Mesendoderm (in vitro differentiated cells): ENCODE results near the gene TNIK.

ENCODE experiments used
- DNase-seq: peaks from one replicate; pipeline ENCODE4 v3.0.0; 2013
- H2AK5ac ChIP-seq: 2 replicates; pipeline ENCODE4 v1.6.1; 2013; ENCODE audit warnings: low read length, inconsistent platforms
- H2BK120ac ChIP-seq: 2 replicates; pipeline ENCODE4 v1.6.1; 2013; ENCODE audit warnings: low read depth, mild to moderate bottlenecking, low read length, moderate library complexity, mixed read lengths
- H2BK15ac ChIP-seq: replicated peaks from 2 replicates; pipeline ENCODE4 v1.6.1; 2013; ENCODE audit warnings: low read depth, mild to moderate bottlenecking, moderate library complexity
- H2BK5ac ChIP-seq: 2 replicates; pipeline ENCODE4 v1.6.1; 2013; ENCODE audit warnings: low read length, inconsistent platforms
- H3K18ac ChIP-seq: 2 replicates; pipeline ENCODE4 v1.6.1; 2013; ENCODE audit warnings: mild to moderate bottlenecking, low read length, mixed read lengths
- H3K23ac ChIP-seq: one replicate; pipeline ENCODE4 v1.6.1; 2013; ENCODE audit warnings: low read length
- H3K27ac ChIP-seq: 2 replicates; pipeline ENCODE4 v1.5.1; 2013; ENCODE audit warnings: low read depth, mild to moderate bottlenecking, inconsistent platforms, low read length, moderate library complexity
- H3K27me3 ChIP-seq: 2 replicates; pipeline ENCODE4 v1.6.1; 2013; ENCODE audit warnings: low read length, control low read depth, mild to moderate bottlenecking, inconsistent platforms; ENCODE audit not compliant: insufficient read depth, poor library complexity
- H3K36me3 ChIP-seq: 2 replicates; pipeline ENCODE4 v1.6.1; 2013; ENCODE audit warnings: low read length, inconsistent platforms; ENCODE audit not compliant: control insufficient read depth, insufficient read depth
- H3K4ac ChIP-seq: one replicate; pipeline ENCODE4 v1.6.1; 2013; ENCODE audit warnings: low read depth, mild to moderate bottlenecking, low read length, moderate library complexity
- H3K4me1 ChIP-seq: 2 replicates; pipeline ENCODE4 v1.6.1; 2013; ENCODE audit warnings: low read depth, low read length, inconsistent platforms; ENCODE audit not compliant: control insufficient read depth
- H3K4me2 ChIP-seq: 2 replicates; pipeline ENCODE4 v1.6.1; 2013; ENCODE audit warnings: low read length
- H3K4me3 ChIP-seq: 2 replicates; pipeline ENCODE4 v1.5.1; 2013; ENCODE audit warnings: mild to moderate bottlenecking, low read length
- H3K56ac ChIP-seq: one replicate; pipeline ENCODE4 v1.6.1; 2013; ENCODE audit warnings: low read length
- H3K79me1 ChIP-seq: 2 replicates; pipeline ENCODE4 v1.6.1; 2013; ENCODE audit warnings: low read length, inconsistent platforms
- H3K79me2 ChIP-seq: 2 replicates; pipeline ENCODE4 v1.6.1; 2013; ENCODE audit warnings: mild to moderate bottlenecking, low read length; ENCODE audit not compliant: control insufficient read depth, insufficient read depth
- H3K9ac ChIP-seq: 2 replicates; pipeline ENCODE4 v1.6.1; 2013; ENCODE audit warnings: low read length, inconsistent platforms
- H4K5ac ChIP-seq: one replicate; pipeline ENCODE4 v1.6.1; 2013; ENCODE audit warnings: low read length
- H4K8ac ChIP-seq: one replicate; pipeline ENCODE4 v1.6.1; 2013; ENCODE audit warnings: low read depth, mild to moderate bottlenecking, control low read depth, low read length, moderate library complexity
- WGBS: extraction: QIAGEN DNeasy Blood & Tissue Kit; methylation state at CpG from one replicate; pipeline ENCODE4 v1.1.7; 2013; ENCODE audit warnings: low lambda C conversion rate, missing lambda C conversion rate; ENCODE audit not compliant: insufficient coverage; ENCODE audit errors: extremely low coverage; 5-methylcytosine and 5-hydroxymethylcytosine counted together

The TNIK gene

DNA sequence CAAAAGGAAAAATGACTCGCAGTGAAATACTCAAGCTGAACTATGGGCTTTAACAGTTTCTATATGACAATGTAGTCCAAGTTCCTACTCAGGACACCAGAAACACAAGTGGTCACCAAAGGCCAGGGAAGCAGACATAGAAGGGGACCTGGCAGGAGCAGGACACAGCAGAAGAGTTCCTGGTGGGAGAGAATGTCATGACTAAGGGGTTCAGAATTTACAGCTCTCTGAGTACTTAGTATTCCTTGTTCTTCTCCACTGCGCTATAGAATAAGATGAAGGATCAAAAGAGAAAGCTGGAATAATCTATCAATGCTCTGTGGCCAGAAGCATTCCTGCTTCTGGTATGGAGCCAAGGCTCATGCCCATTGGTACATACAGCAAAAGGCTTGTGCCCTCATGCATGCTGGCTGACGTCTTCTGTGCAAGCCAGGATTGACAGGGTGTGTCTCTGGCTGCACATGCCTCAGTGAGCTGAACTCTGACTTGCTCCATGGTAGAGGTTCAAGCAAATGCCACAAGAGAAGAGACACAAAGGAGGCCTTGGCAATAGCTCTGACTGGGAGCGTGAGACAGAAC, 305.0 kb downstream of the TNIK start:
- H2AK5ac ChIP-seq, result peak overlapping the region; percentile 66
- peak overlapping the region; percentile 63 for H3K56ac ChIP-seq
- no peak overlapping the region for H4K5ac ChIP-seq
- peaks cover 6% of the 10 kb centered on the region for H3K4me1 ChIP-seq
- no peaks in the 10 kb centered on the region for H3K36me3 ChIP-seq
- no CpG with 5 or more reads among the region's 4 CpGs for WGBS
- no peak overlapping the region for H3K23ac ChIP-seq
- H3K18ac ChIP-seq, result no peak overlapping the region
- peak overlapping the region; percentile 49 for H2BK120ac ChIP-seq
- no peaks in the 10 kb centered on the region for H3K27me3 ChIP-seq
- no peaks in the 10 kb centered on the region for H3K79me2 ChIP-seq
- H3K4me2 ChIP-seq, result no peak overlapping the region
- H3K4me3 ChIP-seq, result no peak overlapping the region
- H3K27ac ChIP-seq, result peak overlapping the region; percentile 18
- no peaks in the 10 kb centered on the region for H3K79me1 ChIP-seq
- H2BK15ac ChIP-seq, result no peak overlapping the region
- no peak overlapping the region for H3K9ac ChIP-seq
- H4K8ac ChIP-seq, result no peak overlapping the region
- H3K4ac ChIP-seq, result no peak overlapping the region
- peak overlapping the region; percentile 73 for H2BK5ac ChIP-seq
- no peak for DNase-seq

DNA sequence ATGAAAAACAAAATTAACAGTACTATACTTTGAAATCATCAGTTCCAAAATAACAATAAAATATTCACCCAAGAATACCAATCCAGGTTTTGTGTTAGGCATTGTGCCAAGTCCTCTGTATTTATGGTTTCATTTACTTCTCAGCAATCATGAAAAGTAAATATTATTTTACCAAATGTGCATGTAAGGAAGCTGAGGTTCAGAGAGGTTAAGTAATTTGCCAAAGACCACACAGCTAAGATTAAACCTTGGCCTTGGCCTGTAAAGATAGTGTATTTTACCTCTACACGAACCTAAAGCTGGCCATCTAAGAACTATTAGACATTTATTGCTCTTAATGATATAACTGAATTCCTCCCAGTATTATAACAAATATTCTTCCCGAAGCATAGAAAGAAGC, 309.3 kb downstream of the TNIK start:
- no peak overlapping the region for H4K8ac ChIP-seq
- no CpG with 5 or more reads among the region's 2 CpGs for WGBS

DNA sequence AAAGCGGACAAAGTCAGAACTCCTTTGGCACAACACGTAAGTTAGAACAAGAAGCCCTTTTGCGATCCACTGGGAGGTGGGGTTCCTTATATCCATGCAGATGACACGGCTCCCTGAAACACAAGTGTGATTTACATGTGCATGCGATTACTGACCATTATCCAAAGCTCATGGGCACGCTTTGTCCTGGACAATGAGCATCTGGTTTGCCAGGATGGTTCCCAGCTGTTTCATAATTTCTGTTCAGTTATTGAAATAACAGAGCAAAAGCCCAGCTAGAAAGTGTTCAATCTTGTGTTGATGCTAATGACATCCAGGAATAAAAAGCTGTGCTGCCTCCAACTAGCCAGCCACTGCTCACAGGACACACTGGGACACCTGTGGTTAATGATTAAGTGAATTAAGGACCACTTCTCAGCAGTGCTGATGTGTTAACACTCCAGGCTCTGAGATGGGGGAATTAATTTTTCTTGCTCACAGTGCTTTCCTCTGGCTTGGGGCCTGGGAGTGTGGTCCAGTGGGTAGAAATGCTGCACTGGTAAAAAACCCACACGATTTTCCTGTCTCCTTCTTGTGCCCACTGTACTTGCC, 310.6 kb downstream of the TNIK start:
- Histone ChIP-seq H3K79me2 (no peaks in the 10 kb centered on the region), H3K23ac (no peak overlapping the region), H4K8ac (no peak overlapping the region), H3K18ac (no peak overlapping the region), H2BK15ac (no peak overlapping the region), H4K5ac (no peak overlapping the region), H3K4me2 (no peak overlapping the region), H3K36me3 (no peaks in the 10 kb centered on the region), H2BK5ac (no peak overlapping the region), H3K56ac (no peak overlapping the region), H3K27me3 (no peaks in the 10 kb centered on the region), H3K4me1 (no peaks in the 10 kb centered on the region), H2AK5ac (no peak overlapping the region), H3K9ac (no peak overlapping the region), H3K4ac (no peak overlapping the region), H3K27ac (no peak overlapping the region), H2BK120ac (no peak overlapping the region), H3K79me1 (no peaks in the 10 kb centered on the region), H3K4me3 (no peak overlapping the region)
- no CpG with 5 or more reads among the region's 7 CpGs for WGBS
- DNase-seq, result no peak

More for the DNA sequence above, 309.3 kb downstream of the TNIK start:
- peaks cover 4% of the 10 kb centered on the region for H3K4me1 ChIP-seq
- H3K79me1 ChIP-seq, result no peaks in the 10 kb centered on the region
- H3K27ac ChIP-seq, result no peak overlapping the region
- H3K56ac ChIP-seq, result no peak overlapping the region
- H4K5ac ChIP-seq, result no peak overlapping the region
- H2BK120ac ChIP-seq, result no peak overlapping the region
- no peak overlapping the region for H3K23ac ChIP-seq
- H3K9ac ChIP-seq, result no peak overlapping the region
- H2AK5ac ChIP-seq, result no peak overlapping the region
- H2BK5ac ChIP-seq, result no peak overlapping the region
- no peaks in the 10 kb centered on the region for H3K79me2 ChIP-seq
- no peak overlapping the region for H3K4me3 ChIP-seq
- H3K4me2 ChIP-seq, result no peak overlapping the region
- H3K18ac ChIP-seq, result no peak overlapping the region
- DNase-seq, result no peak
- no peak overlapping the region for H3K4ac ChIP-seq
- no peak overlapping the region for H2BK15ac ChIP-seq
- H3K27me3 ChIP-seq, result no peaks in the 10 kb centered on the region
- H3K36me3 ChIP-seq, result no peaks in the 10 kb centered on the region

DNA sequence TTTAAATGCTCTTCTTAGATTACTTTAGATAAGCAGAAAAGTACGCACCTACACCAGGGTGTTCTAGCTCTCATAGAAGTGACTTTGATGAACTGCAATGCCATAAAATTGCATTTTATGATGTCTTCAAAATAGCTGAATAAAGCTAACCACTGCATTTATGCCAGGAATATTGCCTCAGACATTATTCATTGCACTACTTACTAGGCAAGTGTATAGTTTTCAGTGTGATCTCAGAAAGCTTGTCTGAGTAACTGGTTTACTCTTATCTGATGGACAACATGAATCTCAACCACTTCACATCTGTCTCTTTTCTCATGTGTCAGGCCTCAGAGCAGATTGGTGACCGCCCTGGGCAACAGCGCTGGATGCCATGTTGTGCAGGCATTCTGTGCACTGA, 314.4 kb downstream of the TNIK start:
- H3K4me2 ChIP-seq, result no peak overlapping the region
- no peak overlapping the region for H4K5ac ChIP-seq
- H4K8ac ChIP-seq, result no peak overlapping the region
- H3K56ac ChIP-seq, result no peak overlapping the region
- no peak for DNase-seq
- H3K27ac ChIP-seq, result no peak overlapping the region
- no peak overlapping the region for H3K4ac ChIP-seq
- H2BK15ac ChIP-seq, result no peak overlapping the region
- H2BK120ac ChIP-seq, result no peak overlapping the region
- no peak overlapping the region for H3K23ac ChIP-seq
- no CpG with 5 or more reads among the region's 3 CpGs for WGBS
- H3K36me3 ChIP-seq, result no peaks in the 10 kb centered on the region
- H3K18ac ChIP-seq, result no peak overlapping the region
- no peak overlapping the region for H2AK5ac ChIP-seq
- no peaks in the 10 kb centered on the region for H3K79me1 ChIP-seq
- H2BK5ac ChIP-seq, result no peak overlapping the region
- H3K79me2 ChIP-seq, result no peaks in the 10 kb centered on the region
- H3K9ac ChIP-seq, result no peak overlapping the region
- no peaks in the 10 kb centered on the region for H3K4me1 ChIP-seq
- no peak overlapping the region for H3K4me3 ChIP-seq
- no peaks in the 10 kb centered on the region for H3K27me3 ChIP-seq

DNA sequence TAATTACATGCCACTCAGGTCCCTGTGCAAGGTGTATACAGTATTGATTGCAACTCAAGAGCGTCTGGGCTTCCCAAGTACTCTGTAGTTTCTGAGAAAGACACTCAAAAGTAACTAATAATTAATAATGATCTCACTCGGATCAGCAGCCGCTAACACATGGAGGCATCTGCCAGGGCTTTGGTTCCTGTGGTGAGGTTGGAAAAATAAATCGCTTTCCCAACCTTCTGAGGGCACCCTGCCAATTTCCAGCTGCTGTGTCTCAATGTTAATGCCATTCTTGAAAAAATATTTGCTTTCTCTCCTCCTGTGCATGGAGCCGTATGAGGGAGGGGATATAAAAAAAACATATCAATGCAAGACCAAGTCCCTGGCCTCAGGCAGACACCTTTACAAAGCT, 317.2 kb downstream of the TNIK start:
- Histone ChIP-seq H3K27ac (no peak overlapping the region), H3K4ac (no peak overlapping the region)
- no peak for DNase-seq

DNA sequence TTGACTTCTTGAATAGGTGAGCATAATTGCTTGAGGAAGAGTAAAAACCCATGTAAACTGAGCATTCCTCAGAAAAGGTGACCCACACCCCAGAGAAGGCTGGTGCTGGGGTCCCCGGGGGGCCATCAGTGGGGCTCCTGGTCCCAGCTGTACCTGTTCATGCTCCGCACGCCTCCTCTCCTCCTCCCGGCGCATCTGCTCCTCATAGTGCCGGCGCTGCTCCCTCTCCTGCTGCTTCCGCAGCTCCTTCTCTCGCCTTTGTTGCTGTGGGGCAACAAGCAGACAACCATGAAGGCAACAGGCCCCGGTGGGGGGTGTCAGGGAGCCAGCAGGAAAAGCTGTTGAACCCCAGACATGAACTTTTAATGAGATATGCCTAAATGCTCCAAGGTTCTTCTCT, 320.0 kb downstream of the TNIK start:
- H3K4me1 ChIP-seq, result no peaks in the 10 kb centered on the region
- no peaks in the 10 kb centered on the region for H3K27me3 ChIP-seq
- H3K27ac ChIP-seq, result no peak overlapping the region
- WGBS, result no CpG with 5 or more reads among the region's 10 CpGs
- H2BK15ac ChIP-seq, result no peak overlapping the region
- no peak overlapping the region for H3K4ac ChIP-seq
- no peak for DNase-seq
- H2BK5ac ChIP-seq, result no peak overlapping the region
- no peak overlapping the region for H3K18ac ChIP-seq
- no peak overlapping the region for H3K56ac ChIP-seq
- no peak overlapping the region for H3K23ac ChIP-seq
- no peaks in the 10 kb centered on the region for H3K79me2 ChIP-seq
- H4K5ac ChIP-seq, result no peak overlapping the region
- H3K9ac ChIP-seq, result no peak overlapping the region
- H3K79me1 ChIP-seq, result no peaks in the 10 kb centered on the region
- H2BK120ac ChIP-seq, result no peak overlapping the region
- no peak overlapping the region for H3K4me2 ChIP-seq
- H2AK5ac ChIP-seq, result no peak overlapping the region
- no peak overlapping the region for H4K8ac ChIP-seq
- H3K36me3 ChIP-seq, result no peaks in the 10 kb centered on the region
- H3K4me3 ChIP-seq, result no peak overlapping the region

More for the DNA sequence above, 317.2 kb downstream of the TNIK start:
- Histone ChIP-seq H4K5ac (no peak overlapping the region), H2BK120ac (no peak overlapping the region), H3K79me1 (no peaks in the 10 kb centered on the region), H2BK5ac (no peak overlapping the region), H3K4me1 (no peaks in the 10 kb centered on the region), H3K79me2 (no peaks in the 10 kb centered on the region), H3K23ac (no peak overlapping the region), H3K4me2 (no peak overlapping the region), H2AK5ac (no peak overlapping the region), H3K4me3 (no peak overlapping the region), H3K9ac (no peak overlapping the region), H3K18ac (no peak overlapping the region), H2BK15ac (no peak overlapping the region), H3K56ac (no peak overlapping the region), H4K8ac (no peak overlapping the region), H3K27me3 (no peaks in the 10 kb centered on the region), H3K36me3 (no peaks in the 10 kb centered on the region)
- no CpG with 5 or more reads among the region's 5 CpGs for WGBS
